ENCODE measurements around the gene MAN1B1. TPM values are rescaled to one million over a fixed set of nuclear protein-coding genes. Genes with fewer than 3 reads are reported as not detected.

The MAN1B1 gene
- total and polyA plus RNA-seq, 2 of the 4 experiments (the other 2 are of a cell fraction) = 28.7 to 55.1 TPM

- H3K23ac ChIP-seq (ENCODE audit: low read depth, low read length) = no peak overlapping the region
- no peak overlapping the region for H3K56ac ChIP-seq (ENCODE audit: extremely low read depth, insufficient read depth, low read length)
- no peak overlapping the region for H2BK5ac ChIP-seq (ENCODE audit: low read depth, low read length, poor library complexity, severe bottlenecking)
- DNase-seq (no peak), ATAC-seq (ENCODE audit: low read depth) (no peak)
- ChIA-PET POLR2A (ENCODE audit: unreplicated experiment) (no interaction called here), CTCF (no interaction called here)
- intact Hi-C loops (cut with micrococcal nuclease) = no loop called here
- no peak overlapping the region for H4K8ac ChIP-seq (ENCODE audit: low read depth in 2 of 2, low read length in 2 of 2)
- H2BK120ac ChIP-seq (ENCODE audit: low read depth, low read length) = no peak overlapping the region
- H3K4me1 ChIP-seq (ENCODE audit: control insufficient read depth, insufficient read depth, low read length) = no peaks in the 10 kb centered on the region; the same call in 1 of the 2 replicates
- TF ChIP-seq NFE2L2 (IDR thresholded peaks at IDR 0.05; ENCODE audit: low read depth, low read length) = no peak
- no peak for TF ChIP-seq RCOR1 (IDR thresholded peaks at IDR 0.05; ENCODE audit: insufficient replicate concordance, low read length)
- no peak for TF ChIP-seq CHD1 (IDR thresholded peaks at IDR 0.05; ENCODE audit: low read depth, low read length)
- TF ChIP-seq, protein P1, sequence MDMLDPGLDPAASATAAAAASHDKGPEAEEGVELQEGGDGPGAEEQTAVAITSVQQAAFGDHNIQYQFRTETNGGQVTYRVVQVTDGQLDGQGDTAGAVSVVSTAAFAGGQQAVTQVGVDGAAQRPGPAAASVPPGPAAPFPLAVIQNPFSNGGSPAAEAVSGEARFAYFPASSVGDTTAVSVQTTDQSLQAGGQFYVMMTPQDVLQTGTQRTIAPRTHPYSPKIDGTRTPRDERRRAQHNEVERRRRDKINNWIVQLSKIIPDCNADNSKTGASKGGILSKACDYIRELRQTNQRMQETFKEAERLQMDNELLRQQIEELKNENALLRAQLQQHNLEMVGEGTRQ (IDR thresholded peaks at IDR 0.05; ENCODE audit: low read depth, low read length) = no peak
- H3K36me3 ChIP-seq (ENCODE audit: control insufficient read depth, insufficient read depth, low read length) = no peaks in the 10 kb centered on the region
- H2BK15ac ChIP-seq (ENCODE audit: low read depth, low read length) = no peak overlapping the region
- H3K27ac ChIP-seq (ENCODE audit: insufficient read depth, low read length) = no peak overlapping the region
- in situ Hi-C loops (cut with MboI; ENCODE audit: low sequenced_read_pairs) = no loop called here
- no peak overlapping the region for H2AK5ac ChIP-seq (ENCODE audit: low read depth, low read length)
- no peak overlapping the region for H3K4me3 ChIP-seq (ENCODE audit: insufficient read depth, low read depth, low read length)
- H3K4me2 ChIP-seq (ENCODE audit: low read depth, low read length) = no peak overlapping the region
- H3K14ac ChIP-seq (replicated peaks; ENCODE audit: low read depth, low read length) = no peak overlapping the region
- H2AFZ ChIP-seq (replicated peaks; ENCODE audit: low read length, poor library complexity) = no peak overlapping the region
- no peaks in the 10 kb centered on the region for H3K9me3 ChIP-seq (ENCODE audit: control insufficient read depth, insufficient read depth, low read length)
- H4K20me1 ChIP-seq (ENCODE audit: insufficient read depth, low read length) = no peaks in the 10 kb centered on the region; the same call in 1 of the 2 replicates
- BruUV-seq (replicated peaks) = no TSS peak
- H3K4ac ChIP-seq (ENCODE audit: low read depth, low read length) = no peak overlapping the region
- no peaks in the 10 kb centered on the region for H3K79me1 ChIP-seq (ENCODE audit: low read depth in 1 of 2, low read length in 2 of 2)
- peaks cover 63% of the 10 kb centered on the region for H3K27me3 ChIP-seq (ENCODE audit: control insufficient read depth, insufficient read depth, low read length)
- peaks cover 4% of the 10 kb centered on the region; the same call in 1 of the 2 replicates for H3K9me1 ChIP-seq (ENCODE audit: insufficient read depth, low read length)
- H2BK20ac ChIP-seq (ENCODE audit: low read depth, low read length) = no peak overlapping the region
- no peak overlapping the region for H3K9ac ChIP-seq (ENCODE audit: low read depth, low read length)
- no peak overlapping the region for H4K91ac ChIP-seq (ENCODE audit: insufficient read depth, low read depth, low read length)
- H2AK9ac ChIP-seq (replicated peaks; ENCODE audit: low read depth, low read length, poor library complexity) = no peak overlapping the region
- 20% methylated on average over 1 of the region's 25 CpGs; no CpG with 5 or more reads in 1 of the 2 experiments for WGBS, 2 experiments (ENCODE audit: extremely low coverage in 2 of 2, insufficient read length in 1 of 2)
- H3K18ac ChIP-seq (ENCODE audit: low read depth, low read length) = no peak overlapping the region
- H4K5ac ChIP-seq (ENCODE audit: low read depth, low read length) = no peak overlapping the region
- dilution Hi-C loops (cut with HindIII; ENCODE audit: low sequenced_read_pairs, unreplicated experiment) = no loop called here
Measured at GRCh38 chr9:137138058-137138721, 51.4 kb downstream of the MAN1B1 start.
